Measurements from ENCODE around the gene CDH20. TPM values are rescaled to one million over a fixed set of nuclear protein-coding genes. Genes with fewer than 3 reads are reported as not detected.

Gene CDH20
- total and polyA plus RNA-seq, 8 donors, result 0.17 to 0.48 (median 0.26) TPM; not detected in 1

- Histone ChIP-seq H3K27me3 (no peaks in the 10 kb centered on the region), H3K4me1 (peaks cover 0 to 8% of the 10 kb centered on the region in 2 donors), H3K9me3 (no peaks in the 10 kb centered on the region), H3K27ac (no peak overlapping the region), H3K4me3 (no peak overlapping the region), H3K36me3 (no peaks in the 10 kb centered on the region)
- TF ChIP-seq CTCF (IDR thresholded peaks at IDR 0.05), result no peak
- ATAC-seq (peak; percentile 72), DNase-seq (peak in 1 of 4 donors; percentile 48)
- intact Hi-C loops (cut with DNase I), result no loop called here
Measured at GRCh38 chr18:61589053-61589723, 256.0 kb downstream of the CDH20 start.

GRCh38 chr18:61589724-61590065, 256.5 kb downstream of the CDH20 start:
- ATAC-seq, result no peak

GRCh38 chr18:61591253-61591652, 258.0 kb downstream of the CDH20 start:
- intact Hi-C loops (cut with DNase I), result no loop called here
- no peaks in the 10 kb centered on the region for H3K27me3 ChIP-seq
- H3K4me3 ChIP-seq, result no peak overlapping the region
- no peak for ATAC-seq
- no peak for TF ChIP-seq CTCF (IDR thresholded peaks at IDR 0.05)
- peaks cover 0 to 8% of the 10 kb centered on the region in 2 donors for H3K4me1 ChIP-seq
- H3K36me3 ChIP-seq, result no peaks in the 10 kb centered on the region
- DNase-seq, result no peak
- H3K9me3 ChIP-seq, result no peaks in the 10 kb centered on the region
- H3K27ac ChIP-seq, result no peak overlapping the region

More at GRCh38 chr18:61589724-61590065, 256.5 kb downstream of the CDH20 start:
- H3K4me3 ChIP-seq, result no peak overlapping the region
- intact Hi-C loops (cut with DNase I), result no loop called here
- TF ChIP-seq CTCF (IDR thresholded peaks at IDR 0.05), result no peak
- H3K27ac ChIP-seq, result no peak overlapping the region
- H3K4me1 ChIP-seq, result peaks cover 0 to 8% of the 10 kb centered on the region in 2 donors
- DNase-seq, result no peak
- no peaks in the 10 kb centered on the region for H3K9me3 ChIP-seq
- H3K27me3 ChIP-seq, result no peaks in the 10 kb centered on the region
- no peaks in the 10 kb centered on the region for H3K36me3 ChIP-seq

- Histone ChIP-seq H3K4me1 (no peaks in the 10 kb centered on the region), H3K9me3 (no peaks in the 10 kb centered on the region), H3K4me3 (no peak overlapping the region), H3K27me3 (no peaks in the 10 kb centered on the region), H3K27ac (no peak overlapping the region), H3K36me3 (no peaks in the 10 kb centered on the region)
- ATAC-seq (no peak), DNase-seq (no peak)
- no peak for TF ChIP-seq CTCF (IDR thresholded peaks at IDR 0.05)
- intact Hi-C loops (cut with DNase I), result no loop called here
Measured at GRCh38 chr18:61595615-61596251, 262.5 kb downstream of the CDH20 start.

- Histone ChIP-seq H3K4me1 (no peaks in the 10 kb centered on the region), H3K27me3 (no peaks in the 10 kb centered on the region), H3K4me3 (no peak overlapping the region), H3K9me3 (no peaks in the 10 kb centered on the region), H3K36me3 (no peaks in the 10 kb centered on the region), H3K27ac (no peak overlapping the region)
- TF ChIP-seq CTCF (IDR thresholded peaks at IDR 0.05), result no peak
- ATAC-seq (no peak), DNase-seq (peak in 2 of 4 donors; percentile 29 to 53)
- intact Hi-C loops (cut with DNase I), result no loop called here
Measured at GRCh38 chr18:61596296-61596695, 263.1 kb downstream of the CDH20 start.

Measured in left lung (tissue), 10 donors.